Activated naive CD8-positive, alpha-beta T cell treated with anti-CD3 and anti-CD28 coated beads, Interleukin-2, amount 50 U/mL, for 16 hours (primary cell): ENCODE results near the gene TAPBPL.
"Not testable (repeated sequence)": the region's sequence is repeated elsewhere in the genome, so short reads cannot be mapped to it uniquely, and the experiment has no call there.

ENCODE experiments used
- DNase-seq: peaks from one replicate; pipeline ENCODE4 v3.0.0-alpha.2; 2020; ENCODE audit warnings: low read depth, low spot score

Gene TAPBPL

DNA sequence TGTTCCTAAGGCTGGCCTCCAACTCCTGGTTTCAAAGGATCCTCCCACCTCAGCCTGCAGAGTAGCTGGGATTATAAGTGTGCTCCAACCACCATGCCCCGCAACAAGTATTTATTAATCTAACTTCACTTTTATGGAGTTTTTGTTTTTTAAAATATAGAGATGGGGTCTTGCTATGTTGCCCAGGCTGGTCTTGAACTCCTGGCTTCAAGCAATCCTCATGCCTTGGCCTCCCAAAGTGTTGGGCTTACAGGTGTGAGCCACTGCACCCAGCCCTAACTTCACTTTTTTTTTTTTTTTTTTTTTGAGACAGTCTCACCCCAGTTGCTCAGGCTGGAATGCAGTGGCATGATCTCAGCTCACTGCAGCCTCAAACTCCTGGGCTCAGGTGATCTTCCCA lies 38.8 kb downstream of the TAPBPL start:
- not testable (repeated sequence) for DNase-seq

DNA sequence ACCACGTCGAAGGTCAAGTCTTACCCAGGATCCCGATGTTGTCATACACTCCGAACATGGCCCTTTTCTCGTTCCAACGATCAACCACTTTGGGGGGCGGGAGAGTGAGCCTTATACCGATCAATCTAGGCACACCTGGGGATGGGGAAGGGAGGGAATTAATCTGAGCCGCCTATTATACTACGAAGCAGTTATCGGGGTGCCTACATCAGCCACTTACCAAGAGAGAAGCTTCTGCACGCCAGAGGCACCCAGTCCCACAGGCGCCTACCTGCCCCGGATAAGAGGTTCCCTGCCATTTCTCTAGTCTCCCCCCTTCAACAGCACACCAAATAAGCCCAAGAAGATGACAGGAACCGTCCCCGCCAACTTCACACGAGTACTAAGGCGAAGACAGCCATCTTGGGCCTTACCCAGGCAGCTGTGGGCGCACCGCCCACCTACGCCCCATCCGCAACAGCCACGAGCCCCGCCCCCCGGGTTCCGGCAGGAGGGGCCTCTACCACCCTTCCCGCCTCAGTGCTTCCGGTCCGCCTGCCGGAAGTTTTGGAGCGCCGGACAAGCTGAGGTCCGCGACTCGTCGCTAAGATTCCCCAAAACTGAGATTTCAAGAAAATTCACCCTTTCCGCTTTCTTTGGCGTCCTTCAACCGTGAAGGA lies 41.1 kb downstream of the TAPBPL start, which contains the start of gene MRPL51:
MRPL51 (minus strand) TSS at position 425 of the 659 bp plus-strand sequence; CDS start at position 299, 126 bp downstream.
- DNase-seq: peak; percentile 97

DNA sequence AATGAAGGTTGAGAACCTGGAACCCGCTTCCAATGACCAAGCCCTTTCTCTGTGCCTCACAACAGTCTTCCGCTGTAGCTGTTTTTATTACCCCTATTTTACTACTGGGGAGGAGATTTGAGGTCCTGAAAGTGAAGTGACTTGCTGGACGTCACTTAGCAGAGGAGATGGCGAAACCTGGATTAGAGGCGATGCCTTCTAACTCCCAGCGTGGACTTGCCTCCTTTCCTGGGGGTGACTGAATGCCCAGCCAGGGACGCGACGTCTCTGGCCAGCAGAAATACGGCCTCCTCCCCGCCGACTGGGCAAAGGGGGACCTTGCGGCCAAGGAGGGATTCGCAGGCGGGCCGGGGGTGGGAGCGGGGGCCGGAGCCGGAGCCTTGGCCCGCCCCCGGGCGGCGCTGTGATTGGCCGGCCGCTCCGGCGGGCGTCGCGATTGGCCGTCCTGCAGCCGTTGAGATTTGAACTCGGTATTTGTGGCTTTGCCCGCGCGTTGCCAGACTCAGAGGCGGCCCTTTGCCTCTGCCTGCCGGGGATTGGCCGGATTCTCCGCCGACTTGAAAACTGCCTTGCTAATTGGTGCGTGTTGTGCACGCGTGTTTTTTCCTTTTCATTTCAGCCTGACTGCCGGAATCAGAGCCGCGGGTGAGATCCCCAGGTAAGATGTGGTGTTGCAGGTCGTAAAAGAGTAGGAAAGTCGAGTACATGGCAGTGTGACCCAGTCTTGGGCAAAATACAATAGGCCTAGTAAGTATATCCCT lies 41.8 kb downstream of the TAPBPL start, which contains the start of gene NCAPD2:
NCAPD2 (plus strand) TSS at position 606 of the 761 bp plus-strand sequence. CDS start 997 bp downstream, outside the sequence.
- peak; percentile 81 for DNase-seq

DNA sequence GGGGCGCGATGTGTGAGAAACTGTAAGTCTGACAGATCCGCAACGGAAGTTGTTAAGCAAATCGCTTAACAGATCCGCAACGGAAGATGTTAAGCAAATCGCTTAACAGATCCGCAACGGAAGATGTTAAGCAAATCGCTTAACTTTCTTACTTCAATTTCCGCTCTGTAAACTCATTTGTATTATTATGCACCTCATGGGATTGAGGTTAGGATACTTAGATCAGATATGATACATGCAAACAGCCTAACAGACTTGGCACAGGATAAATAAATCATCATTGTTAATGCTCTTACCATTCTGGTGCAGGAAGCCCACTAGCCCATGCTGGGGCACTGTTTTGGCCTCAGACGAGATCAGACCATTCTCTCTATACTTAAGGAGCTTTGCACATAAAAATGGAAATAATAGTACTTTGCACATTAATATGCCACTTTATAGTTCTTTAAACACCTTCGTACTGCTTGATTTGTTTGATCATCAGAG lies 42.5 kb downstream of the TAPBPL start:
- no peak for DNase-seq

DNA sequence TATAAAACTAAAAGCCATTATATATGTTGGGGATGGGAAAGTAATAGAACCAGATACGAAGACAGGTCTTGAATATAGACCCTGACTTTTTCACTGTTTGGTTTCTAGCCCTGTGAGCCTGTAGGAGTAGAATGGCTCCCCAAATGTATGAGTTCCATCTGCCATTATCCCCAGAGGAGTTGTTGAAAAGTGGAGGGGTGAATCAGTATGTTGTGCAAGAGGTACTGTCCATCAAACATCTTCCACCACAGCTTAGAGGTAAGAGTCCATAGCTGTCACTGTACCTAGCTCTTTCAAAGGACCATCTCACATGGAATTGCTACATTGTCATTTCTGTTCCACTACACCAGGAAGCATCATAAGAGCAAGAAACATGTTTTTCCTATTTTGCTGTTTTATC lies 43.1 kb downstream of the TAPBPL start:
- DNase-seq: no peak

DNA sequence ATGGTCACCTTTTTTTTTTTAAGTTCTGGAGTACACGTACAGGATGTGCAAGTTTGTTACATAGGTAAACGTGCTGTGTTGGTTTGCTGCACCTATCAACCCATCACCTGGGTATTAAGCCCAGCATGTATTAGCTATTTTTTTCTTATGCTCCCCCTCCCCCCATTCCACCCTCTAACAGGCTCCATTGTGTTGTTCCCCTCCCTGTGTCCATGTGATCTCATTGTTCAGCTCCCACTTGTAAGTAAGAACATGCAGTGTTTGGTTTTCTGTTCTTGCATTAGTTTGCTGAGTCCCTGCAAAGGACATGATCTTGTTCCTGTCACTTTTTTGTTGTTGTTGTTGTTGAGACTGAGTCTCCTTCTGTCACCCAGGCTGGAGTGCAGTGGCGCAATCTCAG lies 45.4 kb downstream of the TAPBPL start:
- DNase-seq: not testable (repeated sequence)

DNA sequence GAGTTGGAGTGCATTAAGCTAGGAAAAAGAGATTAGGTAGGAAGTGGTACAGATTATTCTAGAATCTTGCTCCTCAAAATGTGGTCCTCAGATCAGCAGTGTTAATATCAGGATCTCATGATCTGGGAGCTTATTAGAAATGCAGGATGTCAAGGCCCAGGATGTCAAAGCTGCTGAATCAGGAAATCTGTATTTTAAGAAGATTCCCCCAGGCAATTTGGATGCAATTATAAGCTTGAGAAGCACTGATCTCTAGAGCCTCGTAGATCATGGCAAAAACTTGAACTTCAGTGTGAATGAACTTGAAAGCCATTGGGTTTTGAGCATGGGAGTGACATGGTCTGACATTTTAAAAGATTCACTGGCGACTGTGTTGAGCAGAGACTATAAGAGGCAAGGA lies 48.6 kb downstream of the TAPBPL start:
- DNase-seq: no peak

DNA sequence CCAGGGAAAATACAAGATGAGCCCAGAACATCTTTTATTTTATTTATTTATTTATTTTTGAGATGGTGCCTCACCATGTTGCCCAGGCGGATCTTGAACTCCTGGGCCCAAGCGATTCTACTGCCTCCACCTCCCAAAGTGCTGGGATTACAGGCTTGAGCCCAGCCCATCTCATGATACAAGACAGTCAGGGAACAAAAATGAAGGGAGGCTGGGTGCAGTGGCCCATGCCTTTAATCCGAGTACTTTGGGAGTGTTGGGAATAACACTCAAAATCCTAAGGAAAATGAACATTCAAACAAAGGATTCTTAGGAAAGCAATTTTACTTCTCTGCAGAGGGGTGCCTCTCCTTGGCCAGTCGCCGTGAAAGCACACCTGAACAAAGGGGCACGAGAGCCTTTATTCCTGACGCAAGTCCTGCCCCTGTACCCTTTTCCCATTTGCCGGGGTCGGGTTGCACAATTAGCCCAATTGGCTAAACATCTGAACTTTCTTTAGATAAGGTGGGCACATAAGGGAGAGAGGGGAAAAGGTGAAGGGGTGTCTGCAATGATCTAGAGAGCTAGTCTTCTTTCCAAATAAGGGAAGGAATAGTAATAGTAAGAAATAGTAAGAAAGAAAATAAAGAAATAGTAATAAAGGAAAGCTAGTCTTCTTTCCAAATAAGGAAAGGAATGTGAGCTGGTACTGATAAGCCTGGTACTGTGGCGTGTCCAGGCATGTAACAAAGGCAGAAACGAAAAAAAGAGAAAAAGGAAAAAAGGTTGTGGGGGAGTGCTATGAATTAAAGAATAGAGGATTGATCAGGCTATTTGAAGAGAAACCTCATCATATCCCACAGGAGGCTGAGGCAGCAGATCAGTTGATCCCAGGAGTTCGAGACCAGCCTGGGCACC lies 55.5 kb downstream of the TAPBPL start:
- DNase-seq: no peak

DNA sequence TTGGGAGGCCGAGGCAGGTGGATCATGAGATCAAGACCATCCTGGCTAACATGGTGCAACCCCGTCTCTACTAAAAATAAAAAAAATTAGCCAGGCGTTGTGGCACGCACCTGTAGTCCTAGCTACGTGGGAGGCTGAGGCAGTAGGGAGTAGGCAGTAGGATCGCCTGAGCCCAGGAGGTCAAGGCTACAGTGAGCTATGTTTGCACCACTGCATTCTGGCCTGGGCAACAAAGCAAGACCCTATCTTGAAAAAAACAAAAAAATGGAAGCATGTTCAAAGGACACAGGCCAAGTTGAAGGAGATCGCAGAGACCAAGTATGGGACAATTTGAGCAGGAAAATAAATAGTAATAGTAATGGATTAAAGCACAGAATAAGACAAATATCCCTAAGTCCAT lies 56.2 kb downstream of the TAPBPL start:
- DNase-seq: no peak
